Common myeloid progenitor, CD34-positive (primary cell): ENCODE data around the gene PCDHB10.
"Not testable (repeated sequence)": the region's sequence is repeated elsewhere in the genome, so short reads cannot be mapped to it uniquely, and the experiment has no call there.

Experiments used
- CTCF ChIA-PET: fragments of 350-600 bp; sonication (Branson Sonifier 250); formaldehyde crosslinking; loops from one replicate; lab custom pipeline; 2021; ENCODE audit warnings: antibody characterized with exemption; lab: Charles Lee
- POLR2A ChIA-PET: fragments of 350-600 bp; sonication (Branson Sonifier 250); formaldehyde crosslinking; loops from one replicate; lab custom pipeline; 2021; ENCODE audit warnings: antibody characterized with exemption; lab: Charles Lee
- DNase-seq, 3 donors: peaks; one replicate each; pipeline versions ENCODE4 v3.0.0 to v3.0.0-alpha.2; 2013
- H3K27ac ChIP-seq, 2 experiments: 1 replicate in 1 of 2; 2 replicates in 1 of 2; pipeline ENCODE4 v1.7.0; 2013; ENCODE audit warnings: inconsistent platforms in 2 of 2, low read length in 2 of 2, mild to moderate bottlenecking in 2 of 2, low read depth in 1 of 2, moderate library complexity in 1 of 2; ENCODE audit not compliant: severe bottlenecking in 2 of 2, insufficient read depth in 1 of 2, poor library complexity in 1 of 2
- H3K27me3 ChIP-seq, 5 experiments: replicated peaks in 2 of 5; 1 replicate in 3 of 5; 2 replicates in 2 of 5; pipeline versions ENCODE4 v1.6.1 to v1.7.0; 2013; ENCODE audit warnings: low read length in 4 of 5, mild to moderate bottlenecking in 2 of 5, moderate library complexity in 2 of 5, inconsistent platforms in 1 of 5; ENCODE audit not compliant: insufficient read depth in 5 of 5, control insufficient read depth in 4 of 5
- H3K36me3 ChIP-seq, 4 experiments: 1 replicate in 2 of 4; 2 replicates in 2 of 4; pipeline versions ENCODE4 v1.6.1 to v1.7.0; 2013; ENCODE audit warnings: low read length in 3 of 4, control low read depth in 1 of 4, mild to moderate bottlenecking in 1 of 4; ENCODE audit not compliant: control insufficient read depth in 4 of 4, insufficient read depth in 4 of 4
- H3K4me1 ChIP-seq, 4 experiments: 1 replicate in 3 of 4; 2 replicates in 1 of 4; pipeline versions ENCODE4 v1.6.1 to v1.7.1; 2013; ENCODE audit warnings: low read length in 3 of 4, mild to moderate bottlenecking in 3 of 4, control low read depth in 1 of 4, inconsistent platforms in 1 of 4, moderate library complexity in 1 of 4; ENCODE audit not compliant: control insufficient read depth in 4 of 4, insufficient read depth in 4 of 4; ENCODE audit errors: control extremely low read depth in 1 of 4
- H3K4me3 ChIP-seq, 7 experiments: 1 replicate in 4 of 7; 2 replicates in 3 of 7; pipeline versions ENCODE4 v1.5.1 to v1.7.0; 2013; ENCODE audit warnings: mild to moderate bottlenecking in 7 of 7, low read length in 6 of 7, moderate library complexity in 6 of 7, inconsistent platforms in 2 of 7, low read depth in 2 of 7, control low read depth in 1 of 7; ENCODE audit not compliant: insufficient read depth in 4 of 7, control insufficient read depth in 1 of 7; ENCODE audit errors: extremely low read depth in 1 of 7
- H3K9me3 ChIP-seq, 5 experiments: 1 replicate in 4 of 5; 2 replicates in 1 of 5; pipeline versions ENCODE4 v1.6.1 to v1.7.1; 2013; ENCODE audit warnings: low read length in 4 of 5, mild to moderate bottlenecking in 2 of 5, inconsistent platforms in 1 of 5, low read depth in 1 of 5, moderate library complexity in 1 of 5; ENCODE audit not compliant: control insufficient read depth in 4 of 5, insufficient read depth in 2 of 5; ENCODE audit errors: control extremely low read depth in 1 of 5
- WGBS: methylation state at CpG from one replicate; pipeline ENCODE4 v1.1.5; 2013; ENCODE audit not compliant: insufficient coverage; 5-methylcytosine and 5-hydroxymethylcytosine counted together

The PCDHB10 gene

GRCh38 chr5:141155540-141156374 is 36.4 kb upstream of the PCDHB10 start:
- ChIA-PET CTCF (no interaction called here), POLR2A (no interaction called here)
- H3K27me3 ChIP-seq, result peaks cover 2 to 38% (median 6%) of the 10 kb centered on the region in 5 experiments
- H3K36me3 ChIP-seq, result no peaks in the 10 kb centered on the region
- no peak overlapping the region for H3K27ac ChIP-seq
- H3K4me3 ChIP-seq, result no peak overlapping the region
- H3K9me3 ChIP-seq, result peaks cover 3 to 42% (median 25%) of the 10 kb centered on the region in 5 experiments
- no peak for DNase-seq
- no peaks in the 10 kb centered on the region for H3K4me1 ChIP-seq
- 29% methylated on average over 19 of the region's 21 CpGs for WGBS

- H3K36me3 ChIP-seq, DNase-seq, POLR2A ChIA-PET, H3K4me3 ChIP-seq, H3K27ac ChIP-seq, CTCF ChIA-PET, H3K4me1 ChIP-seq: not testable (repeated sequence)
- 36% methylated on average over 16 of the region's 38 CpGs for WGBS
- peaks cover 3 to 32% (median 17%) of the 10 kb centered on the region in 5 experiments for H3K9me3 ChIP-seq
- H3K27me3 ChIP-seq, result peaks cover 0 to 27% (median 2%) of the 10 kb centered on the region in 5 experiments
Observed at GRCh38 chr5:141157356-141157755, 34.8 kb upstream of the PCDHB10 start.

- CTCF ChIA-PET, H3K36me3 ChIP-seq, H3K4me3 ChIP-seq, H3K4me1 ChIP-seq, H3K27ac ChIP-seq, POLR2A ChIA-PET, DNase-seq: not testable (repeated sequence)
- peaks cover 0 to 26% (median 2%) of the 10 kb centered on the region in 5 experiments for H3K27me3 ChIP-seq
- WGBS, result 40% methylated on average over 13 of the region's 28 CpGs
- H3K9me3 ChIP-seq, result peaks cover 2 to 30% (median 18%) of the 10 kb centered on the region in 5 experiments
Observed at GRCh38 chr5:141157901-141158300, 34.3 kb upstream of the PCDHB10 start.

- H3K36me3 ChIP-seq, result no peaks in the 10 kb centered on the region
- peak in 2 of 3 donors; percentile 11 to 27 for DNase-seq
- H3K9me3 ChIP-seq, result peaks cover 4 to 28% (median 19%) of the 10 kb centered on the region in 5 experiments
- ChIA-PET CTCF (no interaction called here), POLR2A (no interaction called here)
- H3K4me3 ChIP-seq, result no peak within 1 kb of the TSS
- no peaks in the 10 kb centered on the region for H3K4me1 ChIP-seq
- H3K27ac ChIP-seq, result no peak within 1 kb of the TSS
- WGBS, result 37% methylated on average over 16 of the region's 20 CpGs
- H3K27me3 ChIP-seq, result peaks cover 10 to 29% (median 16%) of the 10 kb centered on the region in 5 experiments
Observed at GRCh38 chr5:141172381-141173204, 19.6 kb upstream of the PCDHB10 start, which contains the start of gene PCDHB7. TSS of gene PCDHB7 (plus strand) at chr5:141172644. CDS start at chr5:141172836, 192 bp downstream.

GRCh38 chr5:141174291-141175104 is 17.7 kb upstream of the PCDHB10 start:
- DNase-seq, POLR2A ChIA-PET, H3K4me3 ChIP-seq, H3K36me3 ChIP-seq, CTCF ChIA-PET, H3K4me1 ChIP-seq, H3K27ac ChIP-seq: not testable (repeated sequence)
- H3K27me3 ChIP-seq, result peaks cover 13 to 38% (median 17%) of the 10 kb centered on the region in 5 experiments
- WGBS, result 40% methylated on average over 52 of the region's 79 CpGs
- peaks cover 4 to 38% (median 22%) of the 10 kb centered on the region in 5 experiments for H3K9me3 ChIP-seq

- no peak for DNase-seq
- ChIA-PET POLR2A (no interaction called here), CTCF (no interaction called here)
- Histone ChIP-seq H3K9me3 (peaks cover 3 to 41% (median 23%) of the 10 kb centered on the region in 5 experiments), H3K4me1 (no peaks in the 10 kb centered on the region), H3K27me3 (peaks cover 13 to 47% (median 18%) of the 10 kb centered on the region in 5 experiments), H3K27ac (no peak overlapping the region), H3K36me3 (no peaks in the 10 kb centered on the region), H3K4me3 (no peak overlapping the region)
- WGBS, result no CpG with 5 or more reads among the region's 1 CpG
Observed at GRCh38 chr5:141175933-141176332, 16.2 kb upstream of the PCDHB10 start.
